ENCODE results near the gene INSL3.

The INSL3 gene, protein sequence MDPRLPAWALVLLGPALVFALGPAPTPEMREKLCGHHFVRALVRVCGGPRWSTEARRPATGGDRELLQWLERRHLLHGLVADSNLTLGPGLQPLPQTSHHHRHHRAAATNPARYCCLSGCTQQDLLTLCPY

DNA sequence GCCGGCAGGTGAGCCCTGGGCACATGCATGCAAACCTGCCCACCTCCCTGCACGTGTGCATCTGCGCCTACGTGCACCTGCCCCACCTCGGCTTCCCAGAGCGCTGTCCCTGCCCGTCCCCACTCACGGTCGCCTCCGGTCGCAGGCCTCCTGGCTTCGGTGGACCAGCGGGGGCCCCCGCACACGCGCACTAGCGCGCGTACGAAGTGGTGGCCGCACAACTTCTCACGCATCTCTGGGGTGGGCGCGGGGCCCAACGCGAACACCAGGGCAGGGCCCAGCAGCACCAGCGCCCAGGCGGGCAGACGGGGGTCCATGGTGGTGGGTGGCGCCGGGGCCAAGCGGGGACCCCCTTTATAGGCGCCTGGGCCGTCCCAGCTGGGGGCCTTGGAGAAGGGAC, at the start of gene INSL3:
INSL3 (minus strand) TSS at position 330 of the 400 bp plus-strand sequence; CDS start at position 317, 13 bp downstream.
- Mint-ChIP-seq H3K9me3 (no peaks in the 10 kb centered on the region), H3K27ac (no peak within 1 kb of the TSS), H3K36me3 (ENCODE audit: low read depth) (no peaks in the 10 kb centered on the region), H3K4me3 (no peak within 1 kb of the TSS), H3K4me1 (ENCODE audit: low read depth) (no peaks in the 10 kb centered on the region), H3K27me3 (no peaks in the 10 kb centered on the region)

DNA sequence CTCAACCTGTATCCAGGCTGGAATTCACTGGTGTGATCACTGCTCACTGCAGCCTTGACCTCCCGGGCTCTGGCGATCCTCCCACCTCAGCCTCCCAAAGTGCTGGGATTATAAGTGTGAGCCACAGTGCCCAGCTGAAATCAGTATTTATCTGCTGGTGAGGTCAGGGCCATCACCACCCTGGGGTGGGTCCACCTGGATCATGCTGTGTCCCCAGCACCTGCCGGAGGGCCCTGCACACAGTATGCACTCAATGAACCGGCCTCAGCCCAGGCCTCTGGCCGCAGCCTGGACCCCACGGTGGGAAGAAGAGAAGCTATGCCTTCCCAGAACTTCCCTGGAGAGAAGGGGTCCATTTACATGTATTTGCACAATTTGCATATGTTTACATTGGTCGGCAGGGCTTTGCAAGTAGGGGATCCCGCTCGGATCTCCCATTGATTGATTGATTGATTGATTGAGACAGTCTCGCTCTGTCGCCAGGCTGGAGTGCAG, 47.8 kb upstream of the INSL3 start:
- no peak overlapping the region for H3K27ac Mint-ChIP-seq

DNA sequence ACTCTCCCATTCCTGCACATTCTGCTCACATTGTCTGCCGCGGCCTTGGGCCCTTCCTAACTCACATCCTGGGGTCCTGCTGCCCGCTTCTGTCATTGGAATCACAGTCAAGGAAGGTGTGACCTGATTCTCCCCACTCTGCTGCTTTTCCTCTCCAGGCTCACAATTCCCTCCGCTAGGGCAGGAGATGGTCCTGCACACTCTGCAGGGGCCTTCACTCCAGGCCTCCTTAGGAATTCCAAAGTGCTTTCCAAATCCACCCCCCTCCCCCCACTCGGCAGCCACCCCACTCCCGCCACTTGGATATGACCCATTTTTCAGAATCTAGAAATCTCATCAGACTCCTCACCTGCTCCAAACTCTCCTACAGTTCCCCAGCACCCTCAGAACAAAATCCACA, 47.4 kb upstream of the INSL3 start:
- H3K9me3 Mint-ChIP-seq: no peaks in the 10 kb centered on the region
- no peaks in the 10 kb centered on the region for H3K27me3 Mint-ChIP-seq
- H3K4me3 Mint-ChIP-seq: no peak overlapping the region
- H3K27ac Mint-ChIP-seq: no peak overlapping the region
- H3K4me1 Mint-ChIP-seq (ENCODE audit: low read depth): peaks cover 9% of the 10 kb centered on the region
- peaks cover 14% of the 10 kb centered on the region for H3K36me3 Mint-ChIP-seq (ENCODE audit: low read depth)

More for the DNA sequence above, 47.8 kb upstream of the INSL3 start:
- peaks cover 9% of the 10 kb centered on the region for H3K36me3 Mint-ChIP-seq (ENCODE audit: low read depth)
- H3K4me1 Mint-ChIP-seq (ENCODE audit: low read depth): peaks cover 8% of the 10 kb centered on the region
- no peaks in the 10 kb centered on the region for H3K9me3 Mint-ChIP-seq
- no peak overlapping the region for H3K4me3 Mint-ChIP-seq
- no peaks in the 10 kb centered on the region for H3K27me3 Mint-ChIP-seq

DNA sequence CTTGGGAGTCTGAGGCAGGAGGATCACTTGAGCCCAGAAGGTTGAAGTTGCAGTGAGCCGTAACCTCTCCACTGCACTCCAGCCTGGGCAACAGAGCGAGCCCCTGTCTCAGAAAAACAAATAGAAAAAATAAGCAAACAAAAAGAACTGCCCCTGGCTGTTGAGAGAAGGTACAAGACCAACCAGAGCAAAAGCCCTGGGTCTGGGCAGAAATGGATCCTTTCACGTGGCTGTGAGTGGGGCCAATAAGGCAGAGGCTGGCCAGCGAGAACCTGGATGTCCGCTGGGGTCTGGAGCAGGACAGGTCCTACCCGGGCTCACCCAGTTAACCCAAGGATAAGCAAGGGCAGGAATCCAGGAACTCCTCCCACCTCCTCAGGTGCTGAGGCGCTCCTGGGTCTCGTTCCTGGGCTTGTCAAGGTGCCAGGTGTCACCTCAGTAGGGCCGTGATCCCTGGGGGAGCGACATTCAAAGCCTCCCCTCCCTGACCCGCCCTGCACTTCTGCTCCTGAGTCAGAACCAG, 45.7 kb upstream of the INSL3 start:
- Mint-ChIP-seq H3K9me3 (no peaks in the 10 kb centered on the region), H3K36me3 (ENCODE audit: low read depth) (peaks cover 28% of the 10 kb centered on the region), H3K27me3 (no peaks in the 10 kb centered on the region), H3K4me1 (ENCODE audit: low read depth) (peaks cover 19% of the 10 kb centered on the region), H3K4me3 (no peak overlapping the region), H3K27ac (peak overlapping the region; percentile 8)

DNA sequence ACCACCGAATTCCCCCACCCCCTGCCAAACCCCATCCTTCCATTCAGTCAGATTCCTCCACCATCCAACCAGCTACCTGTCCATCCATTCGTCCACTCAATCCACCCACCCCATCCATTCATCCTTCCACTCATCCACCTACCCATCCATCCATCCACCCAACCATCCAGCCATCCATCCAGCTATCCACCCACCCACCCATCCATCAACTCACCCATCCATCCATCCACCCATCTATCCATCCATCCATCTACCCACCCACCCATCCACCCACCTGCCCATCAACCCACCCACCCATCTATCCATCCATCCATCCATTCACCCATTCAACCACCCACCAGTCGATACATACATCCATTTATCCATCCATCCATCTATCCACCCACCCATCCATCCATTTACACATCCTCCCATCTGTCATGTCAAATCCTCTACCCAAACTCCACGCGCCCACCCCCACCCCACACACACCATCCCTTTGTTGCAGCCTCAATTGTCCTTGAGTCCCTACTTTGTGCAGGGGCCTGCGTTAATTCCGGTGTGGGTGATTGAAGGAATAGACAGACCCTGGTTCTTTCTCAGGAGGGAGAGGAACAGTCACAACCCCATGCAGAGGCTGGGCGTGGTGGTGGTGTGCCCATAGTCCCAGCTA, 45.1 kb upstream of the INSL3 start:
- H3K36me3 Mint-ChIP-seq (ENCODE audit: low read depth): peaks cover 34% of the 10 kb centered on the region
- H3K27ac Mint-ChIP-seq: peak overlapping the region; percentile 8
- H3K9me3 Mint-ChIP-seq: no peaks in the 10 kb centered on the region
- H3K27me3 Mint-ChIP-seq: no peaks in the 10 kb centered on the region
- peaks cover 25% of the 10 kb centered on the region for H3K4me1 Mint-ChIP-seq (ENCODE audit: low read depth)
- no peak overlapping the region for H3K4me3 Mint-ChIP-seq

DNA sequence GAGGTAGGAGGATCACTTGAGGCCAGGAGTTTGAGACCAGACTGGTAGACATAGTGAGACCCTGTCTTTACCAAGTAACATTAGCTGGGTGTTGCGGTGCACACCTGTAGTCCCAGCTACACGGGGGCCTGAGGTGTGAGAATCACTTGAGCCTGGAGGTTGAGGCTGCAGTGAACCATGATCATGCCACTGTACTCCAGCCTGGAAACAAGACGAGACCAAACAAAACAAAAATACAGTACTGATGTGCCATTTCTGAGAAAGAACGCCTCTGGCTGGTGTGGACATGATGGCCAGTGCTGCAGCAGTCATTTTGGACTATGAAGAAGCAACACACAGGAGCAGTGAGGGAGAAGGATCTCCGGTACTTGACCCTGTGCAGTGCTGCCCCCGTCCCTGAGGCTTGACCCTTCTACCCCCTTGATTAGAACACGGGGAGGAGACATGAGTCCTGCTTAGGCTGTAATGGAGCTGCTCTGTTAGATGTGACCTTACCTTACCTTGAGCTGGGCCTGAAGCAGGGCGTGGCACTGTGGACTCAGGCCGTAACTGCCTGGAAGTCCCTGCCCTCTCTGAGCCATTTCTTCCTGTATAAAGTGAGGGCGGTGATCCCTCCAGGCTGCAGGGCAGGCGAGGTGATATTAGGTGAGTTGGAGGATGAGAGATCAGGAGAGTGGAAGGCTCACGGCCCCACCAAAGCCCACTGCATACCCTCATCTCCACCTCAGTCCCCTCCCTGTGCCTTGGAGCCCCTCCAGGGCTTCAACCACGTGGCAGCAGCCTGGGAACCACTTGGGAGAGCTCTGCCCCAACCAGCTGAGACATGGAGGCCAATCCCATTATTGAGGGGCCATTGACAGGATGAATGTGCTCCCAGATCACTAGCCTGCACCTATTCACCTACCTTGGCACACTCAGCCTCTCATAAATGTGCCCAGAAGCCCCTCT, 44.3 kb upstream of the INSL3 start:
- Mint-ChIP-seq H3K27ac (peak overlapping the region; percentile 82), H3K36me3 (ENCODE audit: low read depth) (peaks cover 42% of the 10 kb centered on the region), H3K4me1 (ENCODE audit: low read depth) (peaks cover 33% of the 10 kb centered on the region), H3K9me3 (no peaks in the 10 kb centered on the region), H3K27me3 (no peaks in the 10 kb centered on the region), H3K4me3 (no peak overlapping the region)

DNA sequence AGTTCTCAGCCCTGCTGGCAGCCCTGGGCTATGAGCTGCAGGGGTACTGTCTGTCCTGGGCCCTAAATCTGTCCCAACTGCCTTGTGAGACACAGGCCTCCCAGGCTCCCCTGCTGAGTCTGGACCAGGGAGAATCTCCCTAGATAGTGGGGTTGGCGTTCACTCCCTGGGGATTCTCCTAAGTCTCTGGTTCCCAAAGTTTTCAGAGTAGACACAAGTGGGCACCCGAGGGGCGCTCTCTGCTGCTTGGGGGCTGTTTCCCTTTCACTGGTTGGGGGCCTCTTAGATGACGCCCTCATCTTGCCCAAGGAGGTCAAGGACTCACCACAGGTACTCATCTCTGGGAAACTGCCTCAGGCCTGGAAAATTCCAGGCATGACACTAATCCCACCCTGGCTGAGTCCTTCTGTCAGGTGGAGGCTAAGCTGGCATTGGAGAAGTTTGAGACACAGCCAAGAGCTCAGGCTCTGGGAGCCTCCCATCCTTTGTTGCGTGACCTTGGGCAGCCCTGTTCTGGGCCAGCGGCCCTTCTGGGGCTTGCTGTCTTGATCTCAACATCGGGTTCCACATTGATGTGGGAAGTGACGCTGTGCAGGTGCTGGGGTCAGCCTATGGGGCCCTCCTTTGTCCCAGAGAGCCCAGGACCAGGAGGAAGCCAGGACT, 42.3 kb upstream of the INSL3 start:
- peaks cover 49% of the 10 kb centered on the region for H3K4me1 Mint-ChIP-seq (ENCODE audit: low read depth)
- H3K36me3 Mint-ChIP-seq (ENCODE audit: low read depth): peaks cover 54% of the 10 kb centered on the region
- no peaks in the 10 kb centered on the region for H3K9me3 Mint-ChIP-seq
- H3K4me3 Mint-ChIP-seq: peak overlapping the region; percentile 62
- H3K27ac Mint-ChIP-seq: peak overlapping the region; percentile 82
- H3K27me3 Mint-ChIP-seq: no peaks in the 10 kb centered on the region

DNA sequence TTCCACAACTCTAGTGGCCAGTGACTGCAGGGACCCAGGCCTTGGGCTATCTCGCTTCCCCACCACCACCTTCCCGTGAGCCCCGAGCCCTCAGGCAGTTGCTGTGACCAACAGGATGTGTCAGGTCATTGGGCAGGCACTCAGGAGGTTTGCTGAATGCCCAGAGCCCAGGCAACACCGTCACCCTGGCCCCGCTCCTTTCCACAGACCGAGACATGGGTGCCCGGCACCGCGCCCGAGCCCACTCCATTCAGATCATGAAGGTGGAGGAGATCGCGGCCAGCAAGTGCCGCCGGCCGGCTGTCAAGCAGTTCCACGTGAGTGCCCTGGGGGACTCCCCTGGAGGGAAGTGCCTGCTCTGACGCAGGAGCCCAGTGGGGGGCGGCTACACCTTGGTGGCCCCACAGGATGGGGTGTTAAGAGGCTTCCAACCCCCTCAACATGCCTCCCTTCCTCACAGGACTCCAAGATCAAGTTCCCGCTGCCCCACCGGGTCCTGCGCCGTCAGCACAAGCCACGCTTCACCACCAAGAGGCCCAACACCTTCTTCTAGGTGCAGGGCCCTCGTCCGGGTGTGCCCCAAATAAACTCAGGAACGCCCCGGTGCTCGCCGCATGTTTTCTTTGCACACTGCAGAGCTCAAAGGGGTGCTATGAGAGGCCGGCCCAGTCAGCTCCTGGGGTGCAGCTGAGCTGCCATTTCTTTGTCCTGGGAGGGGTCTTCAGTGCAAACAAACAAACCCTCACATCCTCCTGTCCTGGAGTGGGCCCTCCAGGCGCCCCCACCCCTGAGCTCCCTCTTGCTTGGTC, 41.6 kb upstream of the INSL3 start:
- Mint-ChIP-seq H3K9me3 (no peaks in the 10 kb centered on the region), H3K27ac (peak overlapping the region; percentile 100), H3K4me3 (peak overlapping the region; percentile 99), H3K4me1 (ENCODE audit: low read depth) (peaks cover 49% of the 10 kb centered on the region), H3K36me3 (ENCODE audit: low read depth) (peaks cover 54% of the 10 kb centered on the region), H3K27me3 (no peaks in the 10 kb centered on the region)

DNA sequence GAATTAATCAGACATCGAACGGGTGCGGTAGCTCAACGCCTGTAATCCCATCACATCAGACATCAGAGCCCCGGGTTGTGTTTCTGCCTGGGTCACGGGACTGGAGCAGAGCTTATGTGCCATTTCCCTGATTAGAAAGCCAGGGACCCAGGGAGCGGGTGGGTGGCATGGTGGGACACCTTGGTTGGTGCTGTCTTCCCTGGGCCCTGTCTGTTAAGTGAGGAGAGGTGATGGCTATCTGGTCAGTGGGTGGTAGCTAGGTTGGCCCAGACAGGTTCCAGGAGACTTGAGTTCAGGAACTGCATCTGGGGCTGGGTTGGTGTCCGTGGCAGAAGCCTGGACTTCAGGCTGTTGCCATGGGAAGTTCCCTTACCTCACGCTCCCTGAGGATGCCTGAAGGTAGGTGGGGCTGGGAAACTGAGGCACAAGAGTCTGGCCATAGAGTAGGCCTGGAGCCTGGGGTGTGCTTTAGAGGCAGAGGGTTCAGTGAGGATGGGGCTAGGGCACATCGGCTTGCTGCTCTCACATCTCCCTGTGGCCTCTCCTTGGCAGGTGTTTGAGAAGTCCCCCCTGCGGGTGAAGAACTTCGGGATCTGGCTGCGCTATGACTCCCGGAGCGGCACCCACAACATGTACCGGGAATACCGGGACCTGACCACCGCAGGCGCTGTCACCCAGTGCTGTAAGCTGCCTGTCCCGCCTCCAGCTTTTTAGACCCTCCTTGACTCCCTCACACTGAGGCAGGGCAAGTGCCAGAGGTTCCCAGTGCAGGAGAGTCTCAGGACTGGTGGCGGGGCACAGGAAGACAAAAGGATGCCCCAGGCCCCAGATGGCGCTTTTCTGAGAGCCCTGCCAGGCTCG, 40.5 kb upstream of the INSL3 start:
- Mint-ChIP-seq H3K9me3 (no peaks in the 10 kb centered on the region), H3K27ac (peak overlapping the region; percentile 100), H3K4me1 (ENCODE audit: low read depth) (peaks cover 49% of the 10 kb centered on the region), H3K4me3 (peak overlapping the region; percentile 99), H3K27me3 (no peaks in the 10 kb centered on the region), H3K36me3 (ENCODE audit: low read depth) (peaks cover 54% of the 10 kb centered on the region)

DNA sequence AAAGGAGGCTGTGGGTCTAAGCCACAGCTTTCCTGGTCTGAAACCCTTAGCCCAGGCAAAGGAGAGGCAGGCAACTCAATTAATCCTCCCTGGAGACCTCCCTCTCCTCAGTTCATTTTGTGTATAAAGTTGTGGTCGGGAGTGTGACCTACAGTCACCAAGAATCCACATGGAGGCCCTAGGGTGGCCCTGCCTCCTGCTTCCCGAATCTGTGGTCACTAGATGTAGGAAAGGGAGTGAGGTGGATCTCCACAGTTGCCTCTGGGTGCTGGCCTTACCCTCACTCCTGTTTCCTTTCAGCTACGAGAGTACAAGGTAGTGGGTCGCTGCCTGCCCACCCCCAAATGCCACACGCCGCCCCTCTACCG, 39.7 kb upstream of the INSL3 start:
- H3K27ac Mint-ChIP-seq: peak overlapping the region; percentile 100
- H3K4me1 Mint-ChIP-seq (ENCODE audit: low read depth): peaks cover 49% of the 10 kb centered on the region
- no peaks in the 10 kb centered on the region for H3K9me3 Mint-ChIP-seq
- peaks cover 54% of the 10 kb centered on the region for H3K36me3 Mint-ChIP-seq (ENCODE audit: low read depth)
- no peaks in the 10 kb centered on the region for H3K27me3 Mint-ChIP-seq
- peak overlapping the region; percentile 99 for H3K4me3 Mint-ChIP-seq

DNA sequence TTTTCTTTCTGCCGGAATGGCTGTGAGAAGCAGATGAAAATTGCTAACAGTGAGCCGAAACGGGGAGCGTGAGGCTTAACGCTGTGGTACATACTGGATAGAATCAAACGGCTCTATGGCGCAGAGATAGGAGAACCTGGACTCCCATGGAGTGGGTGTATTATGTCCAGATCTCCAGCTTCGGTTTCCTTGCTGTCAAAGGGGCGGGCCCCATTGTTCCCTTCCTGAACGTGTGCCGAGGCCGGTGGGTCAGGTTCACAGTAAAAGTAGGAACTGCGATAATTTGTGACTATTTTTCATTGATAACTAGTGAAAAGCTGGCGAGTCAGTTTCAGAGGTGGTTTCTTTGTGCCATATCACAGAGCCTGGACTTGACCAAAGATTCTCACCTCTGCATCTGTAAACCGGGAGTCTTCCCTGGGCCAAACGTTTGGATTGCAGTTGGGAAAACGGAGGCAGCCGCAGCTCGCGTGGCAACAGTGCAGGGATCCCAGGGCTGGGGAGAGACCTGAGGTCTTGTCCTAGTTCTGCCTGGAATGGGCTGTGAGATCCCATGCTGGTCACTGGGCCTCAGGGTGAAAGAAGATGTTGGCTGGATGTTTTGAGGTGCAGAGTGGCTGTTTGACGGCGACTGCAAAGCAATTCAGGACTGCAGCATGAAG, 39.1 kb upstream of the INSL3 start:
- no peaks in the 10 kb centered on the region for H3K9me3 Mint-ChIP-seq
- peak overlapping the region; percentile 99 for H3K4me3 Mint-ChIP-seq
- H3K4me1 Mint-ChIP-seq (ENCODE audit: low read depth): peaks cover 52% of the 10 kb centered on the region
- no peaks in the 10 kb centered on the region for H3K27me3 Mint-ChIP-seq
- peak overlapping the region; percentile 100 for H3K27ac Mint-ChIP-seq
- peaks cover 54% of the 10 kb centered on the region for H3K36me3 Mint-ChIP-seq (ENCODE audit: low read depth)

DNA sequence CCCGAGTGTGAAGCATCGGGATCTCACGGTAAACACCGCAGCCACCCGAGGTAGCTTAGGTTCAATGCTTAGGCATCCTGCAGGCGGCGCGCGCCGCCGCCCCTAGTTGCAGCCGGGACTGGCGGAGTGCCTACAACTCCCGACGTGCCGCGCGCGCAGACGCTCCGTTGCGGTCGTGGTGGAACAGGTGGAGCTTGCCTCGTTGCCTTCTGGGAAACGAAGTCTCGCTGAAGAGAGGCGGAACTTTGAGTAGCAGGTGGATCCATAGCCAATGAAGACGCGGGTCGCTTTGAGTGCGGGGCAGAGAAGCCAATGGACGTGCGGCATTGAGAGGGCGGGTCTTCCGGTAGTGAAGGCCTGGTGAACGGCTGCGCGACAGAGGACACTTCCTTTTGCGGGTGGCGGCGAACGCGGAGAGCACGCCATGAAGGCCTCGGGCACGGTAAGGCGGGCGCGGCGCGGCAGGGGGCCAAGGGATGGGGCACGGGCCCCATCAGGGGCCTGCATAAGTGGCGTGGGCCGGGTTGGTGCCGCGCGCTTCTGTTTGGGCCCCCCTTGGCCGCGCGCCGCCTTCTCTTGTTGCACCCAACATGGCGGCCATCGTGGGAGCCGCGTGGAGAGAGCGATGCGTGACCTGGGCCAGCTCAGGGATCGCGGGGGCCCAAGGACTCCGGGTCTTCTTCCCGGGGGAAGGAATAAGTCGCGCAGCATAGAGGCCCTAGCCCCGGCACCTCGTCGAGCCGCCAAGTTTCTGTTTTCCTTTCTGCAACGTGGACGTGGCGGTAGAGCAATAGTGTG, 38.4 kb upstream of the INSL3 start, which contains the start of gene RPL18A:
RPL18A (plus strand) TSS at position 378 of the 798 bp plus-strand sequence; CDS start at position 425, 47 bp downstream.
- H3K4me1 Mint-ChIP-seq (ENCODE audit: low read depth): peaks cover 54% of the 10 kb centered on the region
- no peaks in the 10 kb centered on the region for H3K9me3 Mint-ChIP-seq
- no peaks in the 10 kb centered on the region for H3K27me3 Mint-ChIP-seq
- peaks cover 49% of the 10 kb centered on the region for H3K36me3 Mint-ChIP-seq (ENCODE audit: low read depth)
- peak within 1 kb of the TSS; percentile 100 for H3K27ac Mint-ChIP-seq
- H3K4me3 Mint-ChIP-seq: peak within 1 kb of the TSS; percentile 99
